ENCODE results near the gene ADD1. TPM values are rescaled to one million over a fixed set of nuclear protein-coding genes. Genes with fewer than 3 reads are reported as not detected.

Gene ADD1
- total RNA-seq, 2 experiments from 2014 or later, result 153 TPM

DNA sequence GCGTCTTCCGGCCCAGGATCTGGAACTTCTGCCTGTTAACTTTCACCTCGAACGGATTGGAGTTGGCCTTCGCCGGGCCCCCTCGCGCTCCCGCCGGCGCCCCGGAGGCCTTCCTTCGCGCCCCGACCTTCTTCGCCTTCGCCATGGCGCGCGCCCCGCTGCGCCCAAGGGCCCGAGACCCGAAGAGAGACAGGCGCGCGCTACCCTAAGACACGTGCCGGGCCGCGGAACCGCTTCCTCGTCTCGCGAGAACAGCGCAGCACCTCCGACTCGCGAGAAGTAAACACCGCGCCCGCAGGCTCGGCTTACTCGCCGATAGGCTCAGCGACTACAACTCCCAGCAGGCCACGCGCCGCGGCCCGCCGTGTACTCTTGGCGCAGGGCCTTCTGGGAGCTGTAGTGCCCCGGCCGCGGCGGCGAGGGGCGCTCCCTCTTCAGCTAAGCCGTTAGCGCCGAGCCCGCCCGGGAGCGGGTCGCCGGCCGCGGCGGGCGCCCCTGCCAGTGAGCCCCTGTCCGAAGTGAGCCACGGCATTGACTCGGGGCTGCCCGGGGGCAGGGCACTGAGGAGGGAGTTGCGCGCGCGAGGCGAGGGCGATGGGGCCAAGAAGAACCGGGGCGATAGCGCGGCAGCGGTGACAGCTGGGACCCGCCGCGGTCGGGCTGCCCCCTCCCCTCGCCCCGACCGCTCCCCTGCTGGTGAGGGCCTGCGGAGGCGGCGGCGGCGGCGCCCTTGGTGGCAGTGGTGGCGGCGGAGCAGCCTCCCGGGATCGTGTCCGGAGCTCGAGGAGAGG lies 119.7 kb downstream of the ADD1 start, which contains the start of the genes GRK4 and NOP14:
GRK4 (plus strand) TSS at position 397 of the 791 bp plus-strand sequence. CDS start 500 bp downstream, outside the sequence.
NOP14 (minus strand) TSS at position 232 of the 791 bp plus-strand sequence; CDS start at position 145, 87 bp downstream.
- TF ChIP-seq CTCF (IDR thresholded peaks at IDR 0.05), result peak; percentile 62
- Histone ChIP-seq H3K36me3 (ENCODE audit: insufficient read depth, low read length) (peaks cover 6% of the 10 kb centered on the region), H3K27me3 (ENCODE audit: control insufficient read depth in 1 of 2, insufficient read depth in 2 of 2, low read length in 2 of 2) (no peaks in the 10 kb centered on the region), H3K4me1 (ENCODE audit: insufficient read depth, low read length) (peaks cover 34% of the 10 kb centered on the region), H3K9me3 (ENCODE audit: control insufficient read depth in 1 of 2, insufficient read depth in 1 of 2, low read length in 2 of 2) (no peaks in the 10 kb centered on the region), H3K4me3 (ENCODE audit: low read length) (peak within 1 kb of the TSS; percentile 87), H3K27ac (ENCODE audit: low read depth in 1 of 2, low read length in 2 of 2) (peak within 1 kb of the TSS; percentile 88 to 92)
- intact Hi-C loops (cut with DNase I, micrococcal nuclease), result loop anchor here (1.0 to 10.0 kb wide), 13 partner anchors 27 to 956 kb away; partner anchors contain the start of genes TNIP2 (in 2 of the 2), ADD1 (in 1 of the 2), CFAP99 (in 1 of the 2) and FAM193A (in 1 of the 2)
- ATAC-seq (ENCODE audit: poor library complexity) (peak; percentile 89), DNase-seq (peak; percentile 92 to 99 (median 96))
- ChIA-PET POLR2A (interaction anchor here (0.7 to 3.6 kb wide), 28 partner anchors 9 to 1383 kb away, joined by 3 to 51 read pairs (median 4); partner anchors contain the start of genes CFAP99, FAM193A, HAUS3 and HTT-AS), CTCF (interaction anchor here (0.8 to 1.3 kb wide), 7 partner anchors 9 to 206 kb away, joined by 3 to 5 read pairs (median 3); no protein-coding TSS in a partner anchor)
- Mint-ChIP-seq H3K4me1 (ENCODE audit: low read depth) (peaks cover 42% of the 10 kb centered on the region), H3K36me3 (ENCODE audit: low read depth) (peaks cover 26% of the 10 kb centered on the region), H3K27me3 (no peaks in the 10 kb centered on the region), H3K9me3 (no peaks in the 10 kb centered on the region), H3K4me3 (peak within 1 kb of the TSS; percentile 92), H3K27ac (peak within 1 kb of the TSS; percentile 84)

GRCh38 chr4:2963966-2964471 lies 120.4 kb downstream of the ADD1 start:
- Histone ChIP-seq H3K9me3 (ENCODE audit: control insufficient read depth in 1 of 2, insufficient read depth in 1 of 2, low read length in 2 of 2) (no peaks in the 10 kb centered on the region), H3K36me3 (ENCODE audit: insufficient read depth, low read length) (no peaks in the 10 kb centered on the region), H3K27ac (ENCODE audit: low read depth in 1 of 2, low read length in 2 of 2) (no peak overlapping the region), H3K27me3 (ENCODE audit: control insufficient read depth in 1 of 2, insufficient read depth in 2 of 2, low read length in 2 of 2) (no peaks in the 10 kb centered on the region), H3K4me3 (ENCODE audit: low read length) (peak overlapping the region; percentile 87), H3K4me1 (ENCODE audit: insufficient read depth, low read length) (peaks cover 34% of the 10 kb centered on the region)
- DNase-seq, result peak in 1 of 14 experiments; percentile 17
- ChIA-PET CTCF (interaction anchor here (0.8 to 1.3 kb wide), 6 partner anchors 10 to 207 kb away, joined by 3 to 5 read pairs (median 4); no protein-coding TSS in a partner anchor), POLR2A (interaction anchor here (0.7 to 3.6 kb wide), 26 partner anchors 10 to 1384 kb away, joined by 3 to 51 read pairs (median 5); partner anchors contain the start of genes CFAP99, FAM193A, HTT-AS and MXD4)
- peak overlapping the region; percentile 92 for H3K4me3 Mint-ChIP-seq
- intact Hi-C loops (cut with DNase I, micrococcal nuclease), result loop anchor here (1.0 to 10.0 kb wide), 14 partner anchors 27 to 1107 kb away; partner anchors contain the start of genes TNIP2 (in 2 of the 2), ADD1 (in 1 of the 2), CFAP99 (in 1 of the 2) and FAM193A (in 1 of the 2)
- no peak for TF ChIP-seq CTCF (IDR thresholded peaks at IDR 0.05)
- peaks cover 19% of the 10 kb centered on the region for H3K36me3 Mint-ChIP-seq (ENCODE audit: low read depth)
- H3K4me1 Mint-ChIP-seq (ENCODE audit: low read depth), result peaks cover 35% of the 10 kb centered on the region
- ATAC-seq (ENCODE audit: poor library complexity), result no peak
- H3K9me3 Mint-ChIP-seq, result no peaks in the 10 kb centered on the region
- peak overlapping the region; percentile 15 for H3K27ac Mint-ChIP-seq
- no peaks in the 10 kb centered on the region for H3K27me3 Mint-ChIP-seq

GRCh38 chr4:2964706-2965258 lies 121.1 kb downstream of the ADD1 start:
- TF ChIP-seq CTCF (IDR thresholded peaks at IDR 0.05), result no peak
- H3K27ac ChIP-seq (ENCODE audit: low read depth in 1 of 2, low read length in 2 of 2), result no peak overlapping the region
- no peak overlapping the region for H3K4me3 ChIP-seq (ENCODE audit: low read length)
- H3K9me3 ChIP-seq (ENCODE audit: control insufficient read depth in 1 of 2, insufficient read depth in 1 of 2, low read length in 2 of 2), result no peaks in the 10 kb centered on the region
- no peaks in the 10 kb centered on the region for H3K27me3 Mint-ChIP-seq
- ChIA-PET CTCF (no interaction called here), POLR2A (interaction anchor here (2.2 kb wide), 1 partner anchor 496 kb away, joined by 13 read pairs; the partner anchor contains the start of gene RNF4)
- H3K9me3 Mint-ChIP-seq, result no peaks in the 10 kb centered on the region
- intact Hi-C loops (cut with DNase I, micrococcal nuclease), result loop anchor here (2.0 to 10.0 kb wide), 6 partner anchors 42 to 1108 kb away; partner anchors contain the start of genes HAUS3 (in 1 of the 2), LETM1 (in 1 of the 2), NELFA (in 1 of the 2) and POLN (in 1 of the 2)
- ATAC-seq (ENCODE audit: poor library complexity) (no peak), DNase-seq (no peak)
- H3K4me1 Mint-ChIP-seq (ENCODE audit: low read depth), result peaks cover 29% of the 10 kb centered on the region
- peaks cover 11% of the 10 kb centered on the region for H3K36me3 Mint-ChIP-seq (ENCODE audit: low read depth)
- peaks cover 33% of the 10 kb centered on the region for H3K4me1 ChIP-seq (ENCODE audit: insufficient read depth, low read length)
- no peaks in the 10 kb centered on the region for H3K27me3 ChIP-seq (ENCODE audit: control insufficient read depth in 1 of 2, insufficient read depth in 2 of 2, low read length in 2 of 2)
- peak overlapping the region; percentile 92 for H3K4me3 Mint-ChIP-seq
- no peaks in the 10 kb centered on the region for H3K36me3 ChIP-seq (ENCODE audit: insufficient read depth, low read length)
- H3K27ac Mint-ChIP-seq, result no peak overlapping the region

All from CD4-positive, alpha-beta T cell (primary cell).